Measurements from ENCODE around the gene OR11G2. TPM values are rescaled to one million over a fixed set of nuclear protein-coding genes. Genes with fewer than 3 reads are reported as not detected.
"Not testable (repeated sequence)": the region's sequence is repeated elsewhere in the genome, so short reads cannot be mapped to it uniquely, and the experiment has no call there.

OR11G2 gene, protein sequence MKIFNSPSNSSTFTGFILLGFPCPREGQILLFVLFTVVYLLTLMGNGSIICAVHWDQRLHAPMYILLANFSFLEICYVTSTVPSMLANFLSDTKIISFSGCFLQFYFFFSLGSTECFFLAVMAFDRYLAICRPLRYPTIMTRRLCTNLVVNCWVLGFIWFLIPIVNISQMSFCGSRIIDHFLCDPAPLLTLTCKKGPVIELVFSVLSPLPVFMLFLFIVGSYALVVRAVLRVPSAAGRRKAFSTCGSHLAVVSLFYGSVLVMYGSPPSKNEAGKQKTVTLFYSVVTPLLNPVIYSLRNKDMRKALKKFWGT
- not detected in 2 replicates for total RNA-seq

DNA sequence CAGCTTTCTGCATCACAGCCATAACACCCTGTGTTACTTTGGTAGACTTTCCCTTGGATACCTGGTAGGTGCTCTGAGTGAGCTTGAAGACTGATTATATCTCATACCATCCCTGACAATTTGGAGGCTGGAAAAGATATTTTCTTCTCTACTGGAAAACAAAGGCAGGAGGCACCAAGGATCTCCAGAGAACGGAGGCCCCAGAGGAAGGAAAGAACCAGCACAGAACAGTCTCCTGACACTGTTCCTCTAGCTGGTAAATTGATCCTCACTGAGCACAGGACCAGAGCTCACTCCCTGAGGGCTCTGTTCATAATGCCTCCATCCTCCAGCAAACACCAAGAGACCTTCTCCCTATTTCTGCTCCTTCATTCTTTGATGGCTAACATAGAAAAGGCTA, at the start of gene OR11G2:
Gene OR11G2, plus strand, starts transcription at position 301 of the 400 bp plus-strand sequence. CDS start 6,542 bp downstream, outside the sequence.
- FAIRE-seq (no peak), DNase-seq (ENCODE audit: low read depth) (no peak)
- Histone ChIP-seq H3K4me3 (ENCODE audit: low read depth, low read length) (no peak within 1 kb of the TSS), H3K27me3 (ENCODE audit: control insufficient read depth, insufficient read depth, low read length) (no peaks in the 10 kb centered on the region), H3K36me3 (ENCODE audit: control insufficient read depth, insufficient read depth, low read length) (no peaks in the 10 kb centered on the region)
- TF ChIP-seq, protein P1, sequence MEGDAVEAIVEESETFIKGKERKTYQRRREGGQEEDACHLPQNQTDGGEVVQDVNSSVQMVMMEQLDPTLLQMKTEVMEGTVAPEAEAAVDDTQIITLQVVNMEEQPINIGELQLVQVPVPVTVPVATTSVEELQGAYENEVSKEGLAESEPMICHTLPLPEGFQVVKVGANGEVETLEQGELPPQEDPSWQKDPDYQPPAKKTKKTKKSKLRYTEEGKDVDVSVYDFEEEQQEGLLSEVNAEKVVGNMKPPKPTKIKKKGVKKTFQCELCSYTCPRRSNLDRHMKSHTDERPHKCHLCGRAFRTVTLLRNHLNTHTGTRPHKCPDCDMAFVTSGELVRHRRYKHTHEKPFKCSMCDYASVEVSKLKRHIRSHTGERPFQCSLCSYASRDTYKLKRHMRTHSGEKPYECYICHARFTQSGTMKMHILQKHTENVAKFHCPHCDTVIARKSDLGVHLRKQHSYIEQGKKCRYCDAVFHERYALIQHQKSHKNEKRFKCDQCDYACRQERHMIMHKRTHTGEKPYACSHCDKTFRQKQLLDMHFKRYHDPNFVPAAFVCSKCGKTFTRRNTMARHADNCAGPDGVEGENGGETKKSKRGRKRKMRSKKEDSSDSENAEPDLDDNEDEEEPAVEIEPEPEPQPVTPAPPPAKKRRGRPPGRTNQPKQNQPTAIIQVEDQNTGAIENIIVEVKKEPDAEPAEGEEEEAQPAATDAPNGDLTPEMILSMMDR (IDR thresholded peaks at IDR 0.05; ENCODE audit: insufficient read depth, low read length, severe bottlenecking): no peak

DNA sequence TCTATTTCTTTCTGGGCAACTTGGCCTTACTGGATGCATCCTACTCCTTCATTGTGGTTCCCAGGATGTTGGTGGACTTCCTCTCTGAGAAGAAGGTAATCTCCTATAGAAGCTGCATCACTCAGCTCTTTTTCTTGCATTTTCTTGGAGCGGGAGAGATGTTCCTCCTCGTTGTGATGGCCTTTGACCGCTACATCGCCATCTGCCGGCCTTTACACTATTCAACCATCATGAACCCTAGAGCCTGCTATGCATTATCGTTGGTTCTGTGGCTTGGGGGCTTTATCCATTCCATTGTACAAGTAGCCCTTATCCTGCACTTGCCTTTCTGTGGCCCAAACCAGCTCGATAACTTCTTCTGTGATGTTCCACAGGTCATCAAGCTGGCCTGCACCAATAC, 46.8 kb upstream of the OR11G2 start:
- H3K36me3 ChIP-seq (ENCODE audit: control insufficient read depth, insufficient read depth, low read length): no peaks in the 10 kb centered on the region
- H3K4me3 ChIP-seq (ENCODE audit: low read depth, low read length): no peak overlapping the region
- no peaks in the 10 kb centered on the region for H3K27me3 ChIP-seq (ENCODE audit: control insufficient read depth, insufficient read depth, low read length)
- FAIRE-seq (no peak), DNase-seq (ENCODE audit: low read depth) (no peak)
- TF ChIP-seq, protein P1 (IDR thresholded peaks at IDR 0.05; ENCODE audit: insufficient read depth, low read length, severe bottlenecking): no peak

DNA sequence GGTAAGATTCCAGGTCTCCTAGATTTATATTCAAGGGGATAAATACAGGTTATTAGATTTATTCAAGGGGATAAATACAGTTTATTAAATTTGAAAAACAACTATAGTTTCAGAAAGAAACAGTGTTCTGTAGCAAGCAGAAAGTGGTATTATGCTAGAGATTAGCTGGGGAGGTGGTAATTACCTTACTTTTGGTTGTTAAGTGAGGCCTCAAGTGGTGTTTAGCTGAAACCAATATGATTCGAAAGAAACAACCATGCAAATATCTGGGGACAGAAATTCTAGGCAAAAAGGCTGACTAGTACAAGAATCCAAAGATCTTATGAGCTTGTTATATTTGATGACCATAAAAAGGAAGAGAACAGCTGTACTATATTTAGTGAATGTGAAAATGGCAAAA, 45.9 kb upstream of the OR11G2 start:
- FAIRE-seq: no peak
- H3K27me3 ChIP-seq (ENCODE audit: control insufficient read depth, insufficient read depth, low read length): no peaks in the 10 kb centered on the region
- H3K4me3 ChIP-seq (ENCODE audit: low read depth, low read length): no peak overlapping the region
- H3K36me3 ChIP-seq (ENCODE audit: control insufficient read depth, insufficient read depth, low read length): no peaks in the 10 kb centered on the region
- DNase-seq (ENCODE audit: low read depth): no peak
- TF ChIP-seq, protein P1 (IDR thresholded peaks at IDR 0.05; ENCODE audit: insufficient read depth, low read length, severe bottlenecking): no peak

DNA sequence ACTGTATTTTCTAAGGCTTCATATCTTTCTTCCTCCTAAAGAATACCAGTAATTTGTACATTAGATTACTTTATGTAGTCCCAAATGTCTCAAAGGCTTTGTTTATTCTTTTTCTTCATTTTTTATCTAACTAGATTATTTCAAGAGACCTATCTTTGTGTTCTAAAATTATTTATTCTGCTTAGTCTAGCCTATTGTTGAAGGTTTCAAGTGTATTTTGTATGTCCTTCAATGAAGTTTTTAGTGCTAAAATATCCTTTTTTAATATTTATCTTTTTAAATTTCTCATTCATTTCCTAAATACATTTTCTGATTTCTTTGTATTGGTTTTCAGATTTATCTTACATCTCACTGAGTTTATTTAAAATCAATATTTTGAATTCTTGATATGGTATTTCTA, 26.2 kb upstream of the OR11G2 start:
- no peak overlapping the region for H3K4me3 ChIP-seq (ENCODE audit: low read depth, low read length)
- TF ChIP-seq, protein P1 (IDR thresholded peaks at IDR 0.05; ENCODE audit: insufficient read depth, low read length, severe bottlenecking): no peak
- H3K36me3 ChIP-seq (ENCODE audit: control insufficient read depth, insufficient read depth, low read length): no peaks in the 10 kb centered on the region
- no peak for DNase-seq (ENCODE audit: low read depth)
- H3K27me3 ChIP-seq (ENCODE audit: control insufficient read depth, insufficient read depth, low read length): no peaks in the 10 kb centered on the region
- FAIRE-seq: no peak

DNA sequence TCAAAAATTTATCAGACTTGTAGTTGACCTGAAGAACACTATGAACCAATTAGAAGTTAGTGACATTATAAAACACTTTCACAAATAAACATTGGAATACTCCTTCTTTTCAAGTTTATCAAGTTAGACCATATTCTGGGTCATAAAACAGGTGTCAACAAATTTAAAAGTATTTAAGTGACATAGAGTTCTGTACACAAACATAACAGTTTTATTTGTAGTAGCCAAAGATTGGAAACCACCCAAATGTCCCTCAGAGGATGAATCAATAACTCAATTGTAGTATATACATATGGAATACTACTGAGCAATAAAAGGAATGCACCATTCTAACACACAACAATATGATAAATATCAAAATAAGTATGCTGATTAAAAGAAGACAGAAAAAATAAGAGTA, 23.6 kb upstream of the OR11G2 start:
- no peaks in the 10 kb centered on the region for H3K36me3 ChIP-seq (ENCODE audit: control insufficient read depth, insufficient read depth, low read length)
- no peak for DNase-seq (ENCODE audit: low read depth)
- no peak overlapping the region for H3K4me3 ChIP-seq (ENCODE audit: low read depth, low read length)
- no peak for FAIRE-seq
- TF ChIP-seq, protein P1 (IDR thresholded peaks at IDR 0.05; ENCODE audit: insufficient read depth, low read length, severe bottlenecking): no peak
- no peaks in the 10 kb centered on the region for H3K27me3 ChIP-seq (ENCODE audit: control insufficient read depth, insufficient read depth, low read length)

DNA sequence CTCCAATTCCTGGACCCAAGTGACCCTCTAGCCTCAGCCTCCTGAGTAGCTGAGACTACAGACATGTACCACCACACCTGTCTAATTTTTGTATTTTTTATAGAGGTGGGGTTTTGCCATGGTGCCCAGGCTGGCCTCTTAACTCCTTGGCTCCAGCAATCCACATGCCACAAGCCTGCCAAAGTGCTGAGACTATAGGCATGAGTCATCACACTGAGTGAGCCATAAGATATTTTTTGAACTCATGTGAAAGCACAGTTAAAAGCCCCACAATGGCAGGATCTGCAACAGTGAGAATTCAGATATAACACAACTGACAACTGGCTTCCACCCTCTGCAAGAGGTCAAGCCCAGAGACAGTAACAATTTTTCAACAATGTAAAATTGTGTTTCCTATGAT, 20.8 kb upstream of the OR11G2 start:
- H3K27me3 ChIP-seq (ENCODE audit: control insufficient read depth, insufficient read depth, low read length); H3K4me3 ChIP-seq (ENCODE audit: low read depth, low read length); H3K36me3 ChIP-seq (ENCODE audit: control insufficient read depth, insufficient read depth, low read length); FAIRE-seq: not testable (repeated sequence)
- DNase-seq (ENCODE audit: low read depth): peak; percentile 41

DNA sequence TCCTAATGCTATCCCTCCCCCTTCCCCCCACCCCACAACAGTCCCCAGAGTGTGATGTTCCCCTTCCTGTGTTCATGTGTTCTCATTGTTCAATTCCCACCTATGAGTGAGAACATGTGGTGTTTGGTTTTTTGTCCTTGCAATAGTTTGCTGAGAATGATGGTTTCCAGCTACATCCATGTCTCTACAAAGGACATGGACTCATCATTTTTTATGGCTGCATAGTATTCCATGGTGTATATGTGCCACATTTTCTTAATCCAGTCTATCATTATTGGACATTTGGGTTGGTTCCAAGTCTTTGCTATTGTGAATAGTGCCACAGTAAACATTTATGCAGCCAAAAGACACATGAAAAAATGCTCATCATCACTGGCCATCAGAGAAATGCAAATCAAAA, 16.5 kb upstream of the OR11G2 start:
- DNase-seq (ENCODE audit: low read depth); H3K4me3 ChIP-seq (ENCODE audit: low read depth, low read length); FAIRE-seq; H3K36me3 ChIP-seq (ENCODE audit: control insufficient read depth, insufficient read depth, low read length); H3K27me3 ChIP-seq (ENCODE audit: control insufficient read depth, insufficient read depth, low read length): not testable (repeated sequence)
